ENCODE results near the gene TNFRSF4.

- no peak for TF ChIP-seq EZH2 (IDR thresholded peaks at IDR 0.05)
- TF ChIP-seq POLR2AphosphoS5 (IDR thresholded peaks at IDR 0.05; ENCODE audit: borderline replicate concordance, low read depth, low read length) = no peak
- no peak for TF ChIP-seq FOXP2 (optimal IDR thresholded peaks at IDR 0.05; ENCODE audit: control extremely low read depth, extremely low read length, insufficient read depth)
Observed at GRCh38 chr1:1210726-1211540, 3.0 kb downstream of the TNFRSF4 start.

Data from SK-N-MC (cell line).